ENCODE results near the gene PLP2. TPM values are rescaled to one million over a fixed set of nuclear protein-coding genes. Genes with fewer than 3 reads are reported as not detected.
"Not testable (repeated sequence)": the region's sequence is repeated elsewhere in the genome, so short reads cannot be mapped to it uniquely, and the experiment has no call there.

The PLP2 gene
- total RNA-seq, 1 donor from 2014 or later = 3.9 TPM

DNA sequence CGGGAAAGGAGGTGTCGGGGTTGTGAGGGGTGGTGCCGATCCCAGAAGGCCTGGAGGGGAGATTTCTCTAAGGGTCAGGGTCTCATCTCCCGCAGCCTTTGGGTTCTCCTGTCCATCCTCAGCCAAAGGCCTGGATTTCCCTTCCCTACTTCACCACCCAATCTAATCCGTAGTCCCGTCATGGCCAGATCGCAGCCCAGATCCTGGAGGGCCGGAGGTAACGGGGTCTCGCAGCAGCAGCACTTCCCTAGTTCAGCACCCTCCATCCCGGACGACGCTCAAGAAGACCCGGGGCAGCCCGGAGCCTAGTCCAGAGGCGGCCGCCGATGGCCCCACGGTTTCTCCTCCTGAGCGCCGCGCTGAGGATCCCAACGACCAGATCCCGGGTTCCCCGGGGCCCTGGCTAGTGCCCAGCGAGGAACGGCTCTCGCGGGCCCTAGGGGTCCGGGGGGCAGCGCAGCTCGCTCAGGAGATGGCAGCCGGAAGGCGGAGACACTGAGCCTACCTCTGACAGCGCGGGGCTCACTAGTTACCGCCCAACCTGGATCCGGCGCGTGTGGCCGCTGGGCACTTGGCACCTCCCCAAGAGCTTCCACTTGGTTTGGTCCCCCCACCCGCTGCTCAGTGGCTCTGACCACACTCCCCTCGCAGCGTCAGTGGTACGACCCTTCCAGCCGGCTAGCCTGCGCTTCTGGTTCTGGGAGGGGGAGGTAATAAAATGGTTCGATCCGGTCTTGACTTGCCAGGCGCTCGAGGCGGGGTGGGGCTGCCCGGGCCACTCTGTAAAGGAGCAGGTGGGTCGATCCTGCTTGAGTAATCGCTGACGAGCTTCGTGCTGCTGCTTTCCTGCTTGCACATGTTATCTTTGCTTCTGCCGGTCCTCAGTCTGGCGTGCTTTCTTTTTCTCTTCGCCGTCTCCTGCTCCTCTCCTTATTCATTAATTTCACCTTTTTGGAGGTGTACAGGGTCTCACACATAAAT, 5.5 kb upstream of the PLP2 start:
- Mint-ChIP-seq H3K4me1 (ENCODE audit: low read depth) (peaks cover 13% of the 10 kb centered on the region), H3K36me3 (ENCODE audit: insufficient read depth) (peaks cover 4% of the 10 kb centered on the region), H3K27ac (no peak overlapping the region), H3K27me3 (peaks cover 13% of the 10 kb centered on the region), H3K9me3 (ENCODE audit: low read depth) (peaks cover 13% of the 10 kb centered on the region), H3K4me3 (ENCODE audit: low read depth) (peak overlapping the region; percentile 52)
- DNase-seq (ENCODE audit: low spot score, unreplicated experiment) = peak; percentile 72
- peak; percentile 27 for TF ChIP-seq CTCF (IDR thresholded peaks at IDR 0.05; ENCODE audit: unreplicated experiment)

DNA sequence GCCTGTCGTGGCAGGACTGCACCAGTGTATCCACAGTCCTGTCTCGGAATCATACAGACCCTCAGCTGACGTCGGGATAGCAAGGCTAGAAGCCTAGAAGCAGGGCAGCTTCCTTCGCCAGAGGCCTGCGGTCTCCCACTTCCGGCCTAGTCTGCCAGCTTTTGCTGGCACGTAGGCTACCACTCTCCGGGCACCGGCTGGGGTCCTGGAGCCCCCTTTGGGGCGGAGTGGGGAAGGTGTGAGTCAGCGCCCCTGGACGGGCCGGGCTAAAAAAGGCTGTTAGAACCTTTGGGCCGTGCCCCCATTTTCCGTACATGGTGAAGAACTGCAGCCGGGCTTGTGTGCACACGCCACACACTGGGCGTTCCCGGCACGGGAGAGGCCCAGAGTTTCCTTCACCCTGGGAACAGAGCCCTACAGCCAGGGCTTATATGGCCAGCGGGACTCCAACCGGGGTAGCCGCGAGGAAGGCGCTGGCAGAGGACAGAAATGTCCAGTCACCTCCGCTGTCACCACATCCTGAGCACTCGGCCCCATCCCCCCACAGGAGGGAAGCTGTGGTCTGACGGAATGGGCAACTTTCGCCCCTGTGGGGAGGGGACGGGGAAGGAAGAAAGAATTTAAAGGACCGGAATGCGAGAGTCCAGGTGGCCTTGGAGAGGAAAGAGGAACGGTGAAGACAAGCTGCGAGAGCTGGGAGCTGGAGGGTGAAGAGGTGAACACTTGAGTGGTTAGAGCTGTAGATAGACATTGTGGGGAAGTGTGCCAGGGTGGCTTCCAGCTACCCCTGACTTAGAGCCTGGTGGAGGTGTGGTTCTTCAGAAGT, 4.6 kb upstream of the PLP2 start:
- H3K9me3 Mint-ChIP-seq (ENCODE audit: low read depth) = peaks cover 9% of the 10 kb centered on the region
- H3K4me1 Mint-ChIP-seq (ENCODE audit: low read depth) = peaks cover 13% of the 10 kb centered on the region
- no peak for DNase-seq (ENCODE audit: low spot score, unreplicated experiment)
- H3K4me3 Mint-ChIP-seq (ENCODE audit: low read depth) = peak overlapping the region; percentile 52
- H3K27me3 Mint-ChIP-seq = peaks cover 20% of the 10 kb centered on the region
- H3K27ac Mint-ChIP-seq = peak overlapping the region; percentile 76
- peaks cover 4% of the 10 kb centered on the region for H3K36me3 Mint-ChIP-seq (ENCODE audit: insufficient read depth)
- no peak for TF ChIP-seq CTCF (IDR thresholded peaks at IDR 0.05; ENCODE audit: unreplicated experiment)

DNA sequence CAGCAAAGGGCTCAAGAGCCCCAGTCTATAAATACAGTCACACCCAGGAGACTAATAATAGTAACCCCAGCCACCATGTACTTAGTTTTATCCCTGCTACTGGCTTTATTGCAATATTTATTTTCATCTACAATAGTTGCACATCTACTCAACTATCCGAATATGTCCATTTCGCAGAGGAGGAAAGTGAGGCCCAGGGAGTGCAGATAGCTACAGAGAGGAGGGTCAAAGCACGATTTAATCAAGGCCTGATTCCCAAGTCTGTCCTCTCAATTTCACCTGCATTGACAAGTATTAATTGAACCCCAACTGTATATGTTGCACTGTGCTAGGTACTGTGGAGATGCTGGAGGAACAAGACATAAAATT, 4.0 kb upstream of the PLP2 start:
- DNase-seq (ENCODE audit: low spot score, unreplicated experiment) = no peak

DNA sequence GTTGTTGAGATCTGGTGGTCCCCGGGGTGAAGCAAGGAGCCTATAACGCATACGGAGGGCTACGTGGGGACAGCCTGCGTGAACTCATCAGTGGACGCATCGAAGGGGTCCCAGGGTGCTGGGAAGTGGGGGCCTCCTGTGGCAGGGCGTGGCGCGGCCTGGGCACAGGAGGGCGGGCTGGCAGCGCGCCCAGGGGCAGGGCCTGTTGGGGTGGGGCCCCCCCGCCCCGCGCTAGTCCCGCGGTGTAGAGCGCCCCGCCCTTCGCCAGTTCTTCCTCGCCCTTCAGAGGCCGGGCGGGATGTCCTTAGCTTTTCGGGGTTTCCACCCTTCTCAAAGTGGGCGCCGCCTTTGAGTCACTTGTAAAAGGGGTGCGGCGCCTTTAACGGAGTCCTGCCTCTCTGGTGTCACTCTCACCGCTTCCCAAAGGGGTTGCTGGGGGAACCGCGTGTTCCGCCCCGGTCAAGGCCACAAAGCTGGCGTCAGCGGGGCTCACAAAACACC, 632 bp downstream of the PLP2 start:
- Mint-ChIP-seq H3K27me3 (peaks cover 28% of the 10 kb centered on the region), H3K9me3 (ENCODE audit: low read depth) (peaks cover 4% of the 10 kb centered on the region), H3K4me3 (ENCODE audit: low read depth) (peak overlapping the region; percentile 65), H3K4me1 (ENCODE audit: low read depth) (peaks cover 2% of the 10 kb centered on the region), H3K36me3 (ENCODE audit: insufficient read depth) (peaks cover 19% of the 10 kb centered on the region), H3K27ac (no peak overlapping the region)
- TF ChIP-seq CTCF (IDR thresholded peaks at IDR 0.05; ENCODE audit: unreplicated experiment) = no peak
- no peak for DNase-seq (ENCODE audit: low spot score, unreplicated experiment)

More for the DNA sequence above, 4.0 kb upstream of the PLP2 start:
- peaks cover 4% of the 10 kb centered on the region for H3K36me3 Mint-ChIP-seq (ENCODE audit: insufficient read depth)
- H3K27me3 Mint-ChIP-seq = peaks cover 22% of the 10 kb centered on the region
- H3K27ac Mint-ChIP-seq = no peak overlapping the region
- H3K9me3 Mint-ChIP-seq (ENCODE audit: low read depth) = peaks cover 9% of the 10 kb centered on the region
- no peak overlapping the region for H3K4me3 Mint-ChIP-seq (ENCODE audit: low read depth)
- peaks cover 13% of the 10 kb centered on the region for H3K4me1 Mint-ChIP-seq (ENCODE audit: low read depth)
- no peak for TF ChIP-seq CTCF (IDR thresholded peaks at IDR 0.05; ENCODE audit: unreplicated experiment)

DNA sequence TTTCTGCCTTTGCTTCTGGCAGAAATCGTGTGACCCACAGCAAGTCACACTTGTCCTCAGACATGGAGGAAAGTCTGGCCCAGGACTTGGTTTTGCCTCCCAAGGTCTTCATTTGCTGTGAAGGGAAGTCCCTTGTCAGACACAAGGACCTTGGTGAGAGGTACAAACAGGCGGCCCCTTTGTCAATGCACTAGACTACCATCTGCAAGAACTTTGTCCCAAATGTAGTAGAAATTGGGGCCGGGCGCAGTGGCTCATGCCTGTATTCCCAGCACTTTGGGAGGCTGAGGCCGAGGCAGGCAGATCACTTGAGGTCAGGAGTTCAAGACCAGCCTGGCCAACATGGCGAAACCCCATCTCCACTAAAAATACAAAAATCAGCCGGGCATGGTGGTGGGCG, 1.8 kb downstream of the PLP2 start:
- H3K4me3 Mint-ChIP-seq (ENCODE audit: low read depth); DNase-seq (ENCODE audit: low spot score, unreplicated experiment); H3K27ac Mint-ChIP-seq; H3K4me1 Mint-ChIP-seq (ENCODE audit: low read depth); H3K9me3 Mint-ChIP-seq (ENCODE audit: low read depth): not testable (repeated sequence)
- Mint-ChIP-seq H3K27me3 (peaks cover 26% of the 10 kb centered on the region), H3K36me3 (ENCODE audit: insufficient read depth) (peaks cover 21% of the 10 kb centered on the region)

All from progenitor cell of endocrine pancreas (in vitro differentiated cells).